Sigmoid colon (tissue), 7 donors: Measurements from ENCODE around the gene RBM33. TPM values are rescaled to one million over a fixed set of nuclear protein-coding genes. Genes with fewer than 3 reads are reported as not detected.

Experiments used
- DNase-seq: peaks from one replicate; pipeline ENCODE4 v3.0.0-alpha.2; 2019
- H3K27ac ChIP-seq, 4 donors: fragments of 200-600 bp; sonication (generic); one replicate each; pipeline ENCODE4 v1.5.1; 2016 to 2019; ENCODE audit warnings: mild to moderate bottlenecking in 1 of 4
- H3K27me3 ChIP-seq, 3 donors: fragments of 200-600 bp; sonication (generic); one replicate each; pipeline ENCODE4 v1.5.1; 2019; ENCODE audit warnings: mild to moderate bottlenecking in 1 of 3
- H3K36me3 ChIP-seq, 4 donors: fragments of 200-600 bp; sonication (generic); one replicate each; pipeline ENCODE4 v1.5.1; 2016 to 2019
- H3K4me1 ChIP-seq, 4 donors: fragments of 200-600 bp; sonication (generic); one replicate each; pipeline ENCODE4 v1.5.1; 2017 to 2019
- H3K4me3 ChIP-seq, 4 donors: fragments of 200-600 bp; sonication (generic); one replicate each; pipeline ENCODE4 v1.5.1; 2017 to 2019; ENCODE audit warnings: mild to moderate bottlenecking in 2 of 4, moderate library complexity in 1 of 4
- H3K9me3 ChIP-seq, 4 donors: fragments of 200-600 bp in 3 of 4; sonication (generic) in 3 of 4; one replicate each; pipeline versions ENCODE4 v1.5.1 to v1.6.1; 2013 to 2019
- EP300 ChIP-seq, 4 donors: sonication (generic); formaldehyde crosslinking; IDR thresholded peaks; one replicate each; pipeline ENCODE4 v1.6.1; 2017; ENCODE audit warnings: antibody characterized with exemption in 4 of 4
- POLR2A ChIP-seq, 2 donors: fragments of 450-650 bp; IDR thresholded peaks; one replicate each; pipeline ENCODE4 v1.6.1; 2016; ENCODE audit warnings: antibody characterized with exemption in 2 of 2, mild to moderate bottlenecking in 2 of 2, moderate library complexity in 2 of 2
- POLR2AphosphoS5 ChIP-seq, 4 donors: sonication (generic); formaldehyde crosslinking; IDR thresholded peaks; one replicate each; pipeline ENCODE4 v1.6.1; 2017; ENCODE audit warnings: antibody characterized with exemption in 4 of 4
- WGBS, 2 donors: extraction: QIAGEN DNeasy Blood & Tissue Kit; methylation state at CpG; one replicate each; pipeline ENCODE4 v1.1.7; 2013; 5-methylcytosine and 5-hydroxymethylcytosine counted together
- intact Hi-C: fragments of 100-400 bp; cut with DNase I; formaldehyde crosslinking; loops from one replicate; pipeline ENCODE4 v1.15.1; 2023
- polyA plus RNA-seq, 3 donors: library from polyadenylated mRNA; stranded (reverse); fragments of 200-250 nt; gene quantifications; one replicate each; pipeline ENCODE4 v1.2.3, GENCODE V29; 2013
- total RNA-seq, 4 donors: library from RNA; depleted of rRNA; stranded (reverse); fragments of >200 nt; gene quantifications; one replicate each; pipeline ENCODE4 v1.1.0, GENCODE V29; 2016
- TF ChIP-seq, protein P1 (sequence below), 4 experiments: fragments of 450-650 bp in 3 of 4; fragments of 200-600 bp in 1 of 4; IDR thresholded peaks; one replicate each; pipeline ENCODE4 v1.5.1; 2016 to 2019; ENCODE audit warnings: antibody characterized with exemption in 4 of 4, mild to moderate bottlenecking in 3 of 4, moderate library complexity in 2 of 4
- donor health status: healthy with polysubstance abuse.
- donor health status: Bipolar disorder and iron deficiency.
- donor health status: healthy.

The RBM33 gene
- total and polyA plus RNA-seq, 7 donors, result 3.6 to 60.4 (median 30.8) TPM

DNA sequence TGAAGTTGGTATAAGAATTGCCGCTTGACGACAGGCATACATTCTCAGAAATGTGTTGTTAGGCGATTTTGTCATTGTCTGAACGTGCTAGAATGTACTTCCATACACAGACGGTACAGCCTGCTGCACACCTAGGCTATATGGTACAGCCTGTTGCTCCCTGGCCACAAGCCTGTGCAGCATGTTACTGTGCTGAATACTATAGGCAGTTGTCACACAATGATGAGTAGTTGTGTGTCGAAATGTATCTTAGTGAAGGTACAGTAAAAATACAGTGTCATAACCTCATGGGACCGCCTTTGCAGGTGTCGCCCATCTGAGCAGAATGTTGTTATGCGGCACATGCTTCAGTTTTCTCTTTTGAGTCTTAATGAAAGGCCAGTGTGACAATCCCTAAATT lies 101.3 kb downstream of the RBM33 start:
- Histone ChIP-seq H3K27ac (no peak overlapping the region), H3K36me3 (peaks cover 13 to 63% (median 25%) of the 10 kb centered on the region in 4 donors), H3K4me3 (no peak overlapping the region), H3K4me1 (peaks cover 0 to 43% (median 14%) of the 10 kb centered on the region in 4 donors), H3K9me3 (no peaks in the 10 kb centered on the region), H3K27me3 (no peaks in the 10 kb centered on the region)
- TF ChIP-seq POLR2A (IDR thresholded peaks at IDR 0.05), result no peak
- no peak for DNase-seq
- 90 to 94% methylated on average over 9 of the region's 9 CpGs for WGBS, 2 donors
- intact Hi-C loops, result no loop called here

DNA sequence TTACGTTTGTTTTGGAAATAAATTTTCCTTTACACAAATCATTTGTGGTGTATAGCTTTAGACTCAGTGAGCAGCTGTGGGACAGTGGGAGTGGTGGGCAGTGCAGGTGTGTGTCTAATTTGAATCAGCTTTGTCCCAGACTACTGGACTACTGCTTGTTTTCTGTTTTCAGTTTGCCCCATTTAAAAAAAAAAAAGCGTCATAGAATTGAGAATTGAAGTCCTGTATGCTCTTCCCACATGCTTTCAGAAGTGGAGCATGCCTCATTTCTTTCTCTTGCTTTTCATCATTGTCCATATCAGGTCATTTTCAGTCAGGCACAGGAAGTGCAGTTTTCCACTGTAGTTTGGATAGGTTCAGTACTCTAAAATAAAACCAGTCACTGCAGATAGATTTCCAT lies 101.7 kb downstream of the RBM33 start:
- H3K9me3 ChIP-seq, result no peaks in the 10 kb centered on the region
- H3K4me3 ChIP-seq, result no peak overlapping the region
- H3K27ac ChIP-seq, result no peak overlapping the region
- H3K36me3 ChIP-seq, result peaks cover 13 to 58% (median 24%) of the 10 kb centered on the region in 4 donors
- peaks cover 0 to 47% (median 19%) of the 10 kb centered on the region in 4 donors for H3K4me1 ChIP-seq
- TF ChIP-seq, protein P1, sequence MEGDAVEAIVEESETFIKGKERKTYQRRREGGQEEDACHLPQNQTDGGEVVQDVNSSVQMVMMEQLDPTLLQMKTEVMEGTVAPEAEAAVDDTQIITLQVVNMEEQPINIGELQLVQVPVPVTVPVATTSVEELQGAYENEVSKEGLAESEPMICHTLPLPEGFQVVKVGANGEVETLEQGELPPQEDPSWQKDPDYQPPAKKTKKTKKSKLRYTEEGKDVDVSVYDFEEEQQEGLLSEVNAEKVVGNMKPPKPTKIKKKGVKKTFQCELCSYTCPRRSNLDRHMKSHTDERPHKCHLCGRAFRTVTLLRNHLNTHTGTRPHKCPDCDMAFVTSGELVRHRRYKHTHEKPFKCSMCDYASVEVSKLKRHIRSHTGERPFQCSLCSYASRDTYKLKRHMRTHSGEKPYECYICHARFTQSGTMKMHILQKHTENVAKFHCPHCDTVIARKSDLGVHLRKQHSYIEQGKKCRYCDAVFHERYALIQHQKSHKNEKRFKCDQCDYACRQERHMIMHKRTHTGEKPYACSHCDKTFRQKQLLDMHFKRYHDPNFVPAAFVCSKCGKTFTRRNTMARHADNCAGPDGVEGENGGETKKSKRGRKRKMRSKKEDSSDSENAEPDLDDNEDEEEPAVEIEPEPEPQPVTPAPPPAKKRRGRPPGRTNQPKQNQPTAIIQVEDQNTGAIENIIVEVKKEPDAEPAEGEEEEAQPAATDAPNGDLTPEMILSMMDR (IDR thresholded peaks at IDR 0.05), result no peak
- TF ChIP-seq POLR2A (IDR thresholded peaks at IDR 0.05), result no peak
- TF ChIP-seq POLR2AphosphoS5 (IDR thresholded peaks at IDR 0.05), result no peak
- no peak for TF ChIP-seq EP300 (IDR thresholded peaks at IDR 0.05)
- no peaks in the 10 kb centered on the region for H3K27me3 ChIP-seq
- intact Hi-C loops, result no loop called here
- DNase-seq, result no peak
- WGBS, 2 donors, result 80 to 84% methylated on average over 2 of the region's 2 CpGs

DNA sequence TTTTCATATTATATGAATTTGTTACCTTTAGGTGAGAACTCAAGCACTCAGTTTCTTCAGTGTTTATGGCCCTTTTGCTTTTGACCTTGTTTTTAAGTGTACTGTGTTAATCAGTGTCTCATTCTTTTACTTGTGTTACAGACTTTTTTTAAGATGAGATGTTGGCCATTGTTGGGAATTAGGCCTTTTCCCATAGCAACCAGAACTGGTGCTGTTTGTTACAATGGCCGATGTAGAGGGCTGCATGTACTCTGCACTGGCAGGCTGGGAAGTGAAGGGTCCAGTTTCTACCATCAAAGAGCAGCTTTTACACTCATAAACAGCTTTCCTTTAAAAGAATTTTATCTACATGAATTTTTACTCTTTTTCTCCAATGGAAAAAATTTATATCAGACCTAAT lies 102.7 kb downstream of the RBM33 start:
- 83 to 89% methylated on average over 1 of the region's 1 CpG for WGBS, 2 donors
- DNase-seq, result no peak
- no peak for TF ChIP-seq POLR2A (IDR thresholded peaks at IDR 0.05)
- TF ChIP-seq, protein P1 (IDR thresholded peaks at IDR 0.05), result no peak
- H3K36me3 ChIP-seq, result peaks cover 9 to 48% (median 17%) of the 10 kb centered on the region in 4 donors
- H3K9me3 ChIP-seq, result no peaks in the 10 kb centered on the region
- H3K27ac ChIP-seq, result no peak overlapping the region
- no peak overlapping the region for H3K4me3 ChIP-seq
- intact Hi-C loops, result no loop called here
- H3K4me1 ChIP-seq, result peaks cover 0 to 58% (median 27%) of the 10 kb centered on the region in 4 donors
- H3K27me3 ChIP-seq, result no peaks in the 10 kb centered on the region

DNA sequence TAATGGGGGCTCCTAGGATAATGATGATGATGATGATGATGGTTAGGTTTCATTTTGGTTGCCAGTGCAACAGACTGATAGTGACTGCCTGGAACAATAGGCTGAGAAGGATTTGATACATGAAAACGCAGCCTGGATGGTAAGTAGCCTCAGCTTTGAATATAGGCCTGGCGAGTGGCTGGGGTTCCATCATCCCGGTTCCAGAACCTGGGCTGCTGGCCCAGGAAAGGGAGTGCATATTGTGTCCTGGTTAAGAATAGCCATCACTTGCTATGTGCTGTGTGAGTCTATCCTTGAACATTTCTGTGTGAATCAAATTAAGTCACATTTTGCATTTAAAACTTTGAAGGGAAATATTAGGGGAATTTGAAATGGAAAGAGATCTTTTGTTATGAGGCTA lies 105.1 kb downstream of the RBM33 start:
- H3K27me3 ChIP-seq, result no peaks in the 10 kb centered on the region
- DNase-seq, result no peak
- no peak overlapping the region for H3K27ac ChIP-seq
- 97% methylated on average over 3 of the region's 3 CpGs for WGBS, 2 donors
- H3K36me3 ChIP-seq, result peaks cover 9 to 25% (median 12%) of the 10 kb centered on the region in 4 donors
- H3K9me3 ChIP-seq, result no peaks in the 10 kb centered on the region
- intact Hi-C loops, result no loop called here
- peaks cover 0 to 80% (median 42%) of the 10 kb centered on the region in 4 donors for H3K4me1 ChIP-seq
- TF ChIP-seq, protein P1 (IDR thresholded peaks at IDR 0.05), result no peak
- no peak for TF ChIP-seq EP300 (IDR thresholded peaks at IDR 0.05)
- no peak for TF ChIP-seq POLR2A (IDR thresholded peaks at IDR 0.05)
- TF ChIP-seq POLR2AphosphoS5 (IDR thresholded peaks at IDR 0.05), result no peak
- H3K4me3 ChIP-seq, result no peak overlapping the region

DNA sequence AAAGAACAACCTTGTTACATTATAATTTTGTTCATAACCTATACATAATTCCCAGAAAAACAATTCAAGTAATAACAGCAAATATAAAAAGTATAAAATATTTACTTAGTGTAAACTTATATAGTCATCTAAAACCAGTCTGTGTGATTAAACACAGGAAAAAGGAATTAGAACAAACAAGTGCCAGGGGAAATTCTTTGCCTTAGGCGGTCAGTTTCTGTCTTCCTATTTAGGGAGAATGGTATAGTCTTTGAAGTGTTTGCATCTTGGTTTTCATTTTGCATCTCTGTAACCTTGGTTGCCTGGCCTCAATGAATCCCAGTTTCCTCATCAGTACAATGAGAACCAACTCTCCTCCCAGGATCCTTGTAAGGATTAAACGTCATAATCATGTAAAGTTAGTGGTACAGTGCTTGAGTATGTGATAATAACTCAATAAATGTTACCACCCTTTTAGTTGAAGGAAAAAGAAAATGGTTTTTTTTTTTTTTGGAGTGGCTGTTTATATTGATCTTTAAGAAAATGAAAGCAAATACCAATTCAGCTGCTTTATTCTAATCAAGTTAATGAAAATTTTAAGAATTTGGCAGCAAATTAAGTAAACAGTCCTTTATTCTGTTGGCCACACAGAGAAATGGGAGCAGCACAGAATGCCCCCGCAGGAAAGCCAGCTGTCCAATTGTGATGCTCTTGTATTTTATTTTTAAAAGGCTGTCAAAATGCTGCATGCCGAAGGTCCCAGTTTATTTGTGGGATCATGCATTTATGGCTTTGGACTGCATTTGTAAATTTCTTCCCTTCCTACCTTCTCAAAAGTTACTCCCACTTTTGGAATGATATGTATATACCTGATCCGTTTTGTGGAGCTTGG lies 106.0 kb downstream of the RBM33 start:
- WGBS, 2 donors, result 75 to 77% methylated on average over 5 of the region's 5 CpGs
- Histone ChIP-seq H3K36me3 (peaks cover 3 to 17% (median 5%) of the 10 kb centered on the region in 4 donors), H3K4me3 (no peak overlapping the region), H3K4me1 (peaks cover 0 to 86% (median 45%) of the 10 kb centered on the region in 4 donors), H3K27me3 (no peaks in the 10 kb centered on the region), H3K9me3 (no peaks in the 10 kb centered on the region), H3K27ac (no peak overlapping the region)
- TF ChIP-seq, protein P1 (IDR thresholded peaks at IDR 0.05), result no peak
- TF ChIP-seq POLR2A (IDR thresholded peaks at IDR 0.05) (no peak), POLR2AphosphoS5 (IDR thresholded peaks at IDR 0.05) (no peak), EP300 (IDR thresholded peaks at IDR 0.05) (no peak)
- intact Hi-C loops, result no loop called here
- DNase-seq, result no peak
